HPDE6-E6E7 (cell line): Measurements from ENCODE around the gene CFAP46.

Experiments used
- DNase-seq: peaks from one replicate; pipeline ENCODE4 v3.0.0; 2011; ENCODE audit warnings: missing footprints; ENCODE audit errors: extremely low spot score

CFAP46 gene

DNA sequence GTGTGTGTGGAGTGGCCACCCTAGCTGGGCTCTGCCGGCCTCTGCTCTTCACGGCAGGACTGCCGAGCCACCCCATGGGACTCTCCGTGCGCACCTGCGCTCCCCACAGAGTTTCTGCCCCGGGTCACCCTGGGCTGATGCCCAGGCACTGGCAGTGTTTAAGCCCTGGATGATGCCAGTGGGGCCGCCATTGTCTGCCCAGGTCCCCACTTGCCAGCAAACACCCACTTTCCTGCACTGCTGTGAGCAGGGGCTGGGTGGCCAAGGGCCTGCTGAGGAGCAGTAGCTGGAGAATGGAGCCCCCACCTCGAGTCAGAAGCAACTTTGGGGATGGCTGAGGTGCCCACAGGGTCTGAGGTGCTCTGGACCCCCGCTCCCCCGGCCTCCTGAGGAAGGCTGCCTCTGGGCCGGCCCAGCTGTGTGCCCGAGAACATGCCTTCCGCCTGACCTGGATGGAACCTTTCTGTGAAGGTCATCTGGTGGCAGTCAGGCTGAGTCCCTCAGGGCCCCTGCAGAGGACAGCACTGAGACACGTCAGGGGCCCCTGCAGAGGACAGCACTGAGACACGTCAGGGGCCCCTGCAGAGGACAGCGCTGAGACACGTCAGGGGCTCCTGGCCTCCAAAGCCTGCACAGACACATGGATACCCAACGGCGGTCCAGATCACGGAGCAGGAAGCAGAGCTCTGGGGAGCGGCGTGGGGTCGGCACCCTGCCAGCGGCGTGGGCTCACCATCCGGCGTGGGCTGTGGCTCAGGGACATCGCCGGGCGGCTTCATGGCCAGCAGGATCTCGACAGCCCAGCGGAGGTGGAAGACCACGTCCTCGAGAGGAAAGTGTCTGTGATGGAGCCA is 62.0 kb downstream of the CFAP46 start:
- no peak for DNase-seq

DNA sequence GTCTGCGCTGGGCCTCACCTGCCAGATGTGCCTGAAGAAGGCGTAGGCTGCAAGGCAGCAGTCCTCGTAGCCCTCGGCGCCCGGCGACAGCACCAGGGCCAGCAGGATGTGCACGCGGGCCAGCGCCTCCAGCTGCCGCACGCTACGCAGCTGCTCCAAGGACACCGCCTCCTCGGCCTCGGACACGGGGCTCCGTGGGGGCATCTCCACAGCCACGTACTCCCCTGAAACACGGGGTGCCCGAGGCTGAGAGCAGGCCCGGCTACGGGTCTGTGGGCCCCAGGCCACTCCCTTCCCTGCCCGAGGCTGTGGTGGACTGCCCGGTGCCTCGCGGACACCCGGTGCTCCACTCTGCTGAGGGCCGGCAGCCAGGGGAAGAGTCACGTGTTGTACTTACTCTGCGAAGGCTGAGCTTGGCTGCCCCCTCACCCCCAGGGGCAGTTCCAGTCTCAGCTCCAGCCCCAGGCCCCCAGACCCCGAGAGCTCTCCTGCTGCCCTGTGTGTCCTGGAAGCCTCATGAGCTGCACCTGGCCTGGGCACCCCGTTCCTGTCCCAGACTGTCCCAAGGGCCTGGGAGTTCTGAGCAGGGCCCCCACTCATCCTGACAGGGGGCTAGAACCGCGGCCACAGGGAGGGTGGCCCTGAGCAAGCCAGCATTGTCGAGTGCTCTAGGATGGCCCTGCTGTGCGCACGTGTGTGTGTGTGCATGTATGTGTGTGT is 62.8 kb downstream of the CFAP46 start:
- no peak for DNase-seq

DNA sequence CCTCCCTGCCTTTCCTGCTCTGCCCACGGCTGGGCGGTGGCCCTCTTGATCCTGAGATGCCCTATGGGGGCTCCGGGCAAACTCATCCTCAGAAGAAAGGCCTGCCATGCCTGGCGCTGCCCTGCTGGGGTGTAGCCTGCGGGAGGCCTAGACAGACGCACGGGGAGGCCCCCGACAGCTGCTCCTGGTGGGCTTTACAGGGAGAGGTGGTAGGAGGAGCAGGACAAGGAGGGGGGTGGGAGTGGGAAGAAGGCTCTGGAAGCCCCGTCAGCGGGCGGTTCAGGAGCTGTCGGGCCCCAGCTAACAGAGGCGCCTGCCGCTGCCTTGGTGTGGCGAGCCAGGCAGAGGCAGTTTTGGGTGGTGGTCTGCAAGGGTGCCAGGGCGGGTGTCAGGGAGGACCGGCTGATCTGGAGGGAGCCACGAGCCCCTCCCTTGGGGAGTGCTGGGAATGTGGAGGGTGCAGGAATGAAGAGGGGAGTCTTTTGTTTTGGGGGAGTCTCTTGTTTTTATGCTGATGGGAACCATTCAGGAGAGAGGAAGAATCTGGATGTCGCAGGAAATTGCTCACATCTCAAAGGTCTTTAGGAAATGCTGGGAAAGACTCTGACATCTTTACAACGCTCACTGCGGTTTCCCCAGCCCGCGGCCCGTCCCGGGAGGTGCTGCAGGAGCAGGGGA is 63.5 kb downstream of the CFAP46 start:
- no peak for DNase-seq

DNA sequence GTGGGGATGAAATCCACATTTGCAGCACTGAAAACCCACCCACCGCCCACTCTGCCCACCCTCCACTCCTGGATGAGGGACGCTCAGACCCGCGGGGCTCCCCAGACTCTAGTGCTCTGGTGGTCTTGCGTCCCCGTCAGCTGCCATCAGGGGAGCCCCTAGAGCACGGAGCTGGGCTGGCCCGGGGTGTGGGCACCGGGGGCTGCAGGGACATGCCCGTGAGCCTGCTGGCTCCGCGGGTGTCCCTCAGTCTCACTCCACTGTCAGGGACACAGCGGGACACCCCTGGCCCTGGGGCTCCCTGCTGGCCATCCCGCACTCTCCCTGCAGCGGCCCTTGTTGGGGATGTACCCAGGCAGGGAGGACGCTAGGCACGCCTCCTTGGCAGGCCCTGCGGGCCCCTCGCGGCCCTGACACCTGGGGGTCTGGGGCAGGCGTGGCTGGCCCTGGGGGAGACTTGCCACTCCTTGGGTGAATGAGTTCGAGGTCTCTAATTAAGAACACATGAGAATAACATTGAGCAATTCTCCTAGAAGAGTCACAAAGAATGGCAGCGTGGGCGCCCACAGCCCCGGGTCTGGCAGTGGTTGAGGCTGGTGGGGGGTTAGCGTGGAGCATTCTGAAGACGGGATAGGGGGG is 64.2 kb downstream of the CFAP46 start:
- no peak for DNase-seq

DNA sequence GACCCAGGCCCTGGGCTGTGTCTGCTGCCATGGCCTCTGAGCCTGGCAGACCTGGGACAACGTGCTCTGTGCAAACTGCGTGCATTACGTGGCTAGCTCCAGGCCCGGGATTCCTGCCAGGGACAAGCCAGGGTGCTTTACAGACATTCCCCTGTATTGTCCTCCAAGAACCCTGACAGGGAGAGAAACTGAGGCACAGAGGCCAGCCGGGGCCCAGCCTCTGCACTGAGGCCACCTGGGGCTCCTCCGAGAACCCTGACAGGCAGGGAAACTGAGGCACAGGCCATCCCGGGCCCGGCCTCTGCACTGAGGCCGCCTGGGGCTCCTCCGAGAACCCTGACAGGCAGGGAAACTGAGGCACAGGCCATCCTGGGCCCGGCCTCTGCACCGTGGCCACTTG is 64.9 kb downstream of the CFAP46 start:
- DNase-seq = no peak

DNA sequence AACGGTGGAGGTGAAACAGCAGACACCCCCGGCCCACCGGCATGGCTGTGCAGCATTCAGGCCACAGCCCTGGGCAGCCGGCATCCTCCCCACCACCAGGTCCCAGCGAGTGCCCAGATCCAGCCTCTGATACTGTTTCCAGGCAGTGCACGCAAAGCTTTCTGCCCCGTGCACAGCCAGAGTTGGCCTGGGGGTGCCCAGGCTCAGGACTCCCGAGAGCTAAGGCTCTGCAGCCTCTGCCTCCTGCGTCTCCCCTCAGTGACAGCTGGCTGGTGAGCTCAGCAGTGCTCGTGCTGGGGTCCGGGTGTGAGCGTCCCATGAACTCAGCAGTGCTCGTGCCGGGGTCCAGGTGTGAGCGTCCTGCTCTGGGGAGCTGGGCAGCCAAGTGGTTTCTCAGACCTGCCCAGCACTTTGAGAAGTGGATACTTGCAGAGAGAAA is 65.4 kb downstream of the CFAP46 start:
- DNase-seq = no peak

DNA sequence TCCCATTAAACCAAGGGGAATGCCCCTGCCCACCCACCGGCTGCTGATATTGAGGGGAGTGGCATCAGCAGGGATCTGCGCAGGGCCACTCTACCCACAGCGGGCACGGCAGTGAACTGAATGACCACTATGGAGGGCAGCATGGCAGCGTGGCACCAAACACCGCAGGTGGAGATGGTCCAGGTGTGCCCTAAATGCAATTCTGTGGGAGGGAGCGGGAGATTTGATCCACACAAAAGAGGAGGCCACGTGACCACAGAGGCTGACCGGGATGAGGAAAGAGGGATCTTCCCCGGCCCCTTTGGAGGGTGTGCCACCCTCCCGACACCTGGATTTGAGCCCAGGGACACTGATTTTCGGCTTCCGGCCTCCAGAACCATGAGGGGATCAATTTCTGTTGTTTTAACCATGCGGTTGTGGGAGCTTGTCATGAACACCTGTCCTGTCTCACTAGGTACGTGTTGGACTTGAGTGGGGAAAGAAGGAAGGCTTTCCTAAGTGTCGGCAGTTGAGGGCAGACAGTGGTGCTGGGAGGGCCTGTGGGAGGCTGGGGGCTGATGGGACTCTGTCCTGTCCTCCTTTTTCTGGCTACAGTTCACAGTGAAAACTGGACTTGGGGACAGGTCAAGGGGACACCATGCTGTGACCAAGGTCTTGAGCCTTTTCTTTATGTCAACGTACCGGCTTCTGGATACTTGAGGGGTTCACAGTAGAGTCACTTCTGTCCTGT is 66.1 kb downstream of the CFAP46 start:
- no peak for DNase-seq

DNA sequence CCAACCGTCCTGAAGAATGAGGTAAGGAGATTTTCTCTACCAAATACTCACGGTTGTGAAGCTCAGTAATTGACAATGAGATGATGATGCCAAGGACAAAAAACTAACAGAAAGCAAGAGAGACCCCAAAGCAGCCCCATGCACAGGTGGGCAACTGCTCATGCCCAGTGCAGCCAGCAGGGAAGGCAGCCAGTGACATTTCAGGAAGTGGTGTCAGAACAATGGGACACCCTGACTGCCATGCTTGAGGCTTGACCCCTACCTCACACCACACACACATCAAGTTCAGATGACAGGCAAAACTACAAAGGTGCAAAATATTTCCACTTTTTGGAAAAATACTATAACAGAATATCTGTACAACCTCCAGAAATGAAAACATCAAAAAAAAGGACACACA is 66.9 kb downstream of the CFAP46 start:
- no peak for DNase-seq

DNA sequence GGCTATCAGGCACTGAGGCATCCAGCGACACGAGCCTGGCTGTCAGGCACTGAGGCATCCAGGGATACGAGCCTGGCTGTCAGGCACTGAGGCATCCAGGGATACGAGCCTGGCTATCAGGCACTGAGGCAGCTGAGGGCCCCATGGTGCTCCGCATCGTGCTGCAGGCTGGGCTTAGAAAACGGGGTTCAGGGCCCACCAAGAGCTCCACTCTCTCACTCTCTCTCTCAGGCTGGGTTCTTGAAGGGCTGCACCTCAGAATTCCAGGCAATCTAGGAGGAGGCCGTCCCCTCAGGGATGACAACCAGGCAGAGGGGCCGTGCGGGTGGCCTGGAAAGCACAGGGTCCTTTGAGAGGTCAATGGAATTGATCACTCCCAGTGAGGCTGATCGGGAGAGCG is 69.0 kb downstream of the CFAP46 start:
- no peak for DNase-seq

DNA sequence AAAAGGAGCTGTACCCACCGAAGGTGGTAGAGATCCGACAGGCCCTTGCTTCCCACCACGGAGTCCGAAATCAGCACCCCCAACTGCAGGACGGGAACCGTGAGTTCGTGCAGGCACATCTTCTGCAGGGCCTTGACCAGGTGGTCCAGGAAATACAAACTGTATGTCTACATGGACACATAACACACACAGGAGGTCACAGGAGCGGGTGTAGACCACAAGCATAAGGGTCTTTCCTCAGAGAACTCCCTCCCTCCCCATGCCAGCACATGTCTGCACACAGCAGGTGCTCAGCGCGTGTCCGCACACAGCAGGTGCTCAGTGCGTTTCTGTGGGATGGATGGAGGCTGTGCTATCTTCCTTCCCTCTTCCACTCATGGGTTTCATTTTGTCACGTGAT is 69.7 kb downstream of the CFAP46 start:
- no peak for DNase-seq

DNA sequence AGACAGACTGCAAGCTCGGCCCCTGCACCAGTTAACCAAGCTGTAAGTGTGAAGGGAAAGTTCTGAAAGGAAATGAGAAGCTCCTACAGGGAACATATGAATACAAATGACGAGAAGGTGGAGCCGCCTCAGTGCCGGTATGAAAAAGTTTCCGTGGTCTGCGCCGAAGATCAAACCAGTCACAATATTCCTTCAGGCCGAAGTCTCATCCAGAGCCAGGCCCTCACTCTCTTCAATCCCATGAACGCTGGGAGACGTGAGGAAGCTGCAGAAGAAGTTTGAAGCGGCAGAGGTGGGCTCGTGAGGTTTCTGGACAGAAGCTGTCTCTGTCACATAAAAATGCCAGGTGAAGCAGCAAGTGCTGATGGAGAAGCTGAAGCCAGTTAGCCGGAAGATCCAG is 71.9 kb downstream of the CFAP46 start:
- DNase-seq = no peak

DNA sequence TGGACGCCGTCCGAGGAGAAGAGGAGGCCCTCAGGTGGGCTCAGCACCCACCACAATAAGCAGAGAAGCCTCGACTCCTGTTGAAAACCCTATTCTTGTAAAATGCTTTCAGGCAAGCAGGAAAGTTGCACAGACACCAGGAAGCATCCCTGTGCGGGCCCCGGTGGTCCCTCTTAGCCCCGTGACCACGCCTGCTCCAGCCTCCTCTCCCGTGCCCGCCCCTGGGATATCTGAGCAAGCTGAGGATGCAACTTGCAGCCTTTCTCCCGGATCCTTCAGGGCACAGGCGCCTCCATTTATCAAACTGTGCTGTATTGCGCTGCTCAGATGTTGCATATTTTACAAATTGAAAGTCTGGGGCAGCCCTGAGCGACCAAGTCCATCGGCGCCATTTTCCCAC is 72.7 kb downstream of the CFAP46 start:
- DNase-seq = no peak

DNA sequence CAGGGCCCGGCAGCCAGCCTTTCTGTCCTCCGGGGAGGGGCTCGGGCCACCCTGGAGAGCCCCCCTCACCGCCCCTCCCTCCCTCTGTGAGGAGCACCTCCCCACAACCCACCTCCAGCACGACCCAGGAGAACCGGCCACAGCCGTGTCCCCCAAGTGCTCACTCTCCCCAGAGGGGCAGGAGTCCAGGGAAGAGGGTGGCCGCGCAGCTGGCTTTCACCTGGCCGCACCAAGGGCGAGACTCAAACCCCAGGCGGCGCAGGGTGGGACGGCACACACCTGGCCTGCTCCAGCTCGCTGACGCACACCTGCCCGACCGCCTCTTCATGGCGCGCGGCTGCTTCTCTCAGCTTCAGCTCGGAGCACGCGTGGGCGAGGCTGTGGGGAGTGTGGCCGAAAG is 73.4 kb downstream of the CFAP46 start:
- no peak for DNase-seq

DNA sequence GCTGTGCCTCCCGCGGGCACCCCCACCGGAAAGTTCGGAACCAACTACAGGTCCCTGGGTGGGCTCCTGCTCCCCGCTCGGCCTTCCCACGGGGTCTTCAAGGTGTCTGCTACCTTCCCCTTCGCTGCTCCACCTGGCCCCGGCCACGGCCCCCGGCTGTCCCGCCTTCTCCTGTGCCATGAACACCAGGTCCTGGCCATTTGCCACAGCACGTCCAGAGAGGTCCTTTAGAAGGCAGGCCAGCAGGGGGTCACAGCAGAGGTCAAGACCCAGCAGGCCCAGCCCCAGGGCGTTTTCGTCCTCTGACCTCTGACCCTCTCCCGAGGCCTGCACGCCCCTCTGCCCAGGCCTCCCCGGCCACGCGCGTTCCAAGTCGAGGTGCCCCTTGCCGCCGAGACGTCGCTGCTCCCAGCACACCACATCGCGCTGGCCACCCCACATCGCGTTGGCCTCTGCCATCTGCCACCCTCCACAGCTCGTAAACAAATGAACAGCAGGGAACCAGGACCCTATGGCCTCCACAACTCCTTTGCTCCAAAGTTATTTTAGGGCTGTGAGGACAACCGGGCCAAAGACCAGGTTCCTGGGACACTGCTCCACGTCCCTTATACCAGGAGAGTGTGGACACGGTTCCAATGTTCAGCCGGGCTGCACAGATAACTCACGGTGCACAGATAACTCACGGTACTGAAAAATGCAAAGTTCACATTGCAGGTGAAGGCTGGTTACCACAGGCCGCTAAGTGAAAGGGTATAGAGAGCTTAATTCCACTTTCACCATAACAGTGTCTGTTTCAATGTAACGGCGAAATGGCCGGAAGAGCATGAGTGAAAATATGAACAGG is 74.3 kb downstream of the CFAP46 start:
- DNase-seq = no peak

DNA sequence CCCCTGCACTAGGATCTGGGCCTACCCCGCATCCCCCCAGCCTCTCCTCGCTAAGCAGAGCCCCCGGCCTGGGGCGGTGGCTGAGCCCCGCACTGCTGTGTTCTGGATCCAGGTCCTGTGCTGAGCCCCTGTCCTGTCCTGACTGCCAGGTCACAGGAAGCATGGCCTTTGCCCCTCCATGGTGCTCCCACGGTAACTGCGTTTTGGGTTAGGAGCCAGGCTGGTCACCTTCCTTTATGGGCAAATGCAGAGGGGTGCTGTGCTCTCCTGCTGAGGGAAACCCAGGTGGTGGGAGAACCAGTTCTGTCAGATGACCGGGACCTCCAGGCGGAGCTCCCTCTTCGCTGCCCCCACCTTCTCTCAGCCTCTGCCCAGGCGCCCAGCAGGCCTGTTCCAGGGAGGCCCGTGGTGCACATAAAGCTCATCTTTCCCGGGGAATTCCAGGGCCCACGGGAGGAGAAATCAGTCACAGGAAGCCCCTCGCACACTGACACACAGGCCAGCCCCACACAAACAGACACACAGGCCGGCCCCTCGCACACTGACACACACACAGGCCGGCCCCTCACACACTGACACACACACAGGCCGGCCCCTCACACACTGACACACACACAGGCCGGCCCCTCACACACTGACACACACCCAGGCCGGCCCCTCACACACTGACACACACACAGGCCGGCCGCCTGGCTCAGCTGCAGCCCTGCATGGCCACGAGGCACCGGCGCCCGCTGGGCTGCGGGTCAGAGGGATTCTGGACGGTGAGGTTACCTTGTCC is 75.6 kb downstream of the CFAP46 start:
- no peak for DNase-seq

DNA sequence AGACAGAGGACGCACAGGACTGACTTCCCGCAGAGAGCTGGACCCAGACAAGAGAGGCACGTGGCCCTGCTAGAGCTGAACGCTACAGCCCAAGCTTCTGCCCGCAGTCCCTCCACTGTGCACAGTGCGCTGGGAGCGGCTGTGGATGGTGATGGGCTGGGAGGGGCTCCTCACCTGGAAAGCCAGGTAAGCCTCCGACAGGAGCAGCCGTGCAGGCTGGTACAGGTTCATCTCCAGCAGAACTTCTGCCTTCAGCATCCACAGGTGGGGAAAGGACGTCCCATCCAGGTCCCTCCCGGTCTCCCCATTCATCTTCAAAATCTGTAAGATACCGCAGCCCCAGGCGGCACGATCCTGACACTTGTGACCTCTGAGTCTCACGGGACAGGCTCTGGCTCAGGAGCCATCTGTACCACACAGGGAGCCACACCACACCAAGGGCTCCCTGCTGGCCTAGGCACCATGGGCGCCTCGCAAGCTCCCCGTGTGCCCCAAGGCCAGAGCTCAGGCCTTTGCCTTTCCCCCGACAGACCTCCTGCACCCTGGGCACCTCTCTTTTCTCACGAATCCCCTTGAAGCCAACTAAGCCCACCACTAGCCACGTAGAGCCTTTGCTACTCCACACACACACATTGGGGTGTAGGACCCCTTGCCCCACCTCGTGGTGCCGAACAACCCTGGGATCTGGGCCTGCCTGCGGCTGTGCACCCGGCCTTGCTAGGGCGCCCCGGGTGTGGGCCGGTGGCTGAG is 76.3 kb downstream of the CFAP46 start:
- DNase-seq = no peak

DNA sequence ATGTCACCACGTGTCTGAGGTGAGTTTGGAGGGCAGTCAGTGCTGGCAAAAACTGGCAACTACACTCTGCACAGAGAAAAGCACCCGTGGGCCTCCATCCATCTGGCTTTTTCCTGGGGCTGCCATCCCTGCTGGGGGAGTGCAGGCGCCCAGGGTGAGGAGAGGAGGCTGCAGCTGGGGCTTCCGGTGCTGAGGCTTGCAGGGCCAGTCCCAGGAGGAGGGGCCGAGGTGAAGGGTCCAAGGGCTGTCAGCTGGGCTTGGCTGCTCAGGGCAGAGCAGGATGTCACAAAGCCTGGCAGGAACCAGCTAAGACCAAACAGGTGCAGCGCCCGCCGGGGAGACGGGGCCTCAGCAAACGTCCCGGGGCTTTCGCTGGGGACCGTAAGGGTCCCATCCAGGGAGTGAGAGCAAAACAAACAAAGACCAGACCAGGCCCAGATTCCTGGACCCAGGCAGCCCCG is 77.2 kb downstream of the CFAP46 start:
- DNase-seq = no peak

DNA sequence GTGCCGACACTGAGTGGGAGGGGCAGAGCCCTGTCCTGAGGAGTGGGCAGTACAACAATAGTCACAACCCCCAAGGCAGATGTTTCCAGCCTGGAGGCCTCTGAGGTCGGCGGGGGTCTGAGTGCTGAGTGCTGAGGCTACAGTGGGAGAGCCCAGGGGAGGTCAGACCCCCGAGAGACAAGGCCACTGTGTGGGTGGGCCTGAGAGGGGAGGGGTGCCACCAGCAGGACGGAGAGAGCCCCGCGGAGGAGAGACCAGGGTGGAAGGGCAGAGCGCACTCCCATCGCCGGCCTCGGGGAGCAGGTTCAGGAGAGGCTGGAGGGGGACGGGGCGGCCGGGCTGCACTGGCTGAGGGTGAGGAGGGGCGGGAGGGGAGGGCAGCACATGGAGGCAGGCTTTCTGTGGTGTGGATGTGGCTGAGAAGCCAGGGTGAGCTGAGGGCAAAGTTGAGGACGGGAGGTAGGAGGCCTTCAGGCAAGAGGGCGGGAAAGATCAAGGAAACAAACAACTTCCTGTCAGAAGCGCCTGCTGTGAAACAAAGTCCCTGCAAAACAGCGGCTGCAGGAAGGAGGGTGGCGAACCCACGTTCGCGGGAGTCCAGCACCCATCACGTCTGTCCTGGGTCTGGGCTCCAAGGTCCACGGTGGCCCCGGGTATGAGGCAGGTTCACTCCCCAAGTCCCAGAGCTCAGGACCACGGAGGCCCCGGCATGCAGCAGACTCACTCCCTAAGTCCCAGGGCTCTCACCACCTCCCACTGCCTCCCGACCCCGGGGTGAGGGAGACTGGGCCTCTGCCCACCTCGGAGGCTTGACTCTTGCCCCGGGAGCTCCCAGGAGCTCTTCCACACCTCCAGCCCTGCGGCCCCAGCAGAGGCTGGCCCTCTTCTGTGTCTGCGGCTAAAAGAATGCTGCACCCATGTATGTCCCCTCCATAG is 79.6 kb downstream of the CFAP46 start:
- no peak for DNase-seq
